CD4-positive, alpha-beta T cell treated with Interleukin-1 beta for 1 hour (primary cell): Measurements from ENCODE around the gene PLXNC1.

Experiments used
- DNase-seq, 2 donors: peaks; one replicate each; pipeline ENCODE4 v3.0.0-alpha.2; 2020 to 2022

The PLXNC1 gene

DNA sequence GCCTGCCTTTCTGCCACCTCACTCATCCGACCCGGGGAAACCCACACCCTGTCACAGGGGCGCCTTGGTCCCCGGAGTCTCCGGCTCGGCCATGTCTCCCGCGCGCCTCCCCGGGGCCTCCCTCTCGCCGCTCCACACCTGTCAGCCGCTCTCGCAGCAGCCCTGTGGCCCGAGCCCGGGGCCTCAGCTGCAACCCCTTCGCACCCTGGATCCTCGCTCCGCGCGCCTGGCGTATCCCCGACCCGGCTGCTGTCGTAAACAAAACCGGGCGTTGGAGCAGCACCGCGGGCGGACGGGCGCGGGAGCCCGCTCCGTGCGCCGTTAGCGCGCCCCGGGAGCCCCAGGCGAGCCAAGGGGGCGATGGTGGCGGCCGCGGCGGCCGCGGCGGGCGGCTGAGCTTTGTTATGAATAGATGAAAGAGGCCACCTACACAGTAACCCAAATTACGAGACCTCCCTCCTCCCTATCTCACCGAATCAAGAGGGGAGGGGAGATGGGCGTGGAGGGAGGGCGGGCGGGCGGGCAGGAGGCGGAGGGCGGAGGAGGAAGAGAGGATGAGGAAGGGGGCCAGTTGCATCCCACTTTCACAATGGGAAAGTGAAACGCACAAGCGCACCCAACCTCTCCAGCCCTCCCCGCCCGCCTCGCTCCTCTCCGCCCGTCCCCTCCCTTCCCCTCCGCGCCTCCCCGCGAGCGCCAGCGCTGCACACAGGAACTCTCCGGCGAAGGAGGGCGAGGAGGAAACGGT lies at the start of gene PLXNC1:
Gene PLXNC1 (plus strand): TSS at position 587 of the 748 bp plus-strand sequence. CDS start 395 bp downstream, outside the sequence.
- peak; percentile 72 to 74 for DNase-seq

DNA sequence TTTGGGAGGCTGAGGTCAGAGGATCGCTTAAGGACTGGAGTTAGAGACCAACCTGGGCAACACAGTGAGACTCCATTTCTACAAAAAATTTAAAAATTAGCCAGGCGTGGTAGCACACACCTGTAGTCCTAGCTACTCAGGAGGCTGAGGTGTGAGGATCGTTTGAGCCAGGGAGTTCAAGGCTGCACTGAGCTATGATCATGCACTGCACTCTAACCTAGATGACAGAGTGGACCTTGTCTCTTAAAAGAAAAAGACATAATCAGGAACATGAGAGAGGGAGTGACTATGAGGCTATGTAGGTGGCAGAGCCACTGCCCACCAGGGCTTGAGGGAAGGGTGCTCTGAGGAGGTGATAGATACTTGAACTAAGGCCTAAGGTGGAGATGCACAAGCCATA lies 49.2 kb upstream of the PLXNC1 start:
- DNase-seq, result no peak

DNA sequence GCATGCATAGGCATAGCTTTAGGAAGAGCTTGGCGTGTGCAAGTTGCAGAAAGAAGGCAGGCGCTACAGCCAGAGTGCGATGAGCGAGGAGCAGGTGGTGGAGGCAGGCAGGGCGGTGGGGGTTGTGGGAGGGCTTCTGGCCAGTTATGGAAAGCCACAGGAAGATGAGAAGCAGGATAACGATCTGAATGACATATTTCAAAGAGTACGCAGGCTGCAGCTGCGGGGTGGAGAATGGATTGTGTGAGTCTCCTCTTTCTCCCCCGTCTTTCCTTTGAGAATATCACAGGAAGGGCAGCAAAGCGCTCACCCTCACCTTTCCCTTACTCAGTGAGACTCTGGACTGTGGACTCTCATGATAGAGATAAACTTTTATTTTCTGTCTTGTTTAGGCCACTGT lies 48.7 kb upstream of the PLXNC1 start:
- no peak for DNase-seq

DNA sequence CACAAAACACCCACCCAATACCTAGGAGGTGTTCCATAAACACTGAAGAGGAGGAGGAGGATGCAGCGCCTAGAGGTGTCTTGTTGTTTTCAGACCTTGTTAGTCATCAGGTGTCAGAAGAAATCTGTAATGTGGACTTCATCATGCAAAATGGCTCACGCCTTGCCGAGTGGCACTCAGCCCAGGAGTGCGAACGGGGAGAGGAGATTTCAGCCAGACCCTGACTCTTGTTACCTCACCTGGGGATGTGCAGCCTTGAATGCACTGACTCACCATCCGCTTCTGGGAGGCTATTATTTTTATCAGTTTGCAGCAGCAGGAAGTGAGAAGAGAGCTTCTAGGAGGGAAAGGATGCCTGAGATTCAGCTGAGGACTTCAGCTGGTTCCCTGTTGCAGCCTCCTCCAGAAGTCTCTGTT lies 48.2 kb upstream of the PLXNC1 start:
- no peak for DNase-seq

DNA sequence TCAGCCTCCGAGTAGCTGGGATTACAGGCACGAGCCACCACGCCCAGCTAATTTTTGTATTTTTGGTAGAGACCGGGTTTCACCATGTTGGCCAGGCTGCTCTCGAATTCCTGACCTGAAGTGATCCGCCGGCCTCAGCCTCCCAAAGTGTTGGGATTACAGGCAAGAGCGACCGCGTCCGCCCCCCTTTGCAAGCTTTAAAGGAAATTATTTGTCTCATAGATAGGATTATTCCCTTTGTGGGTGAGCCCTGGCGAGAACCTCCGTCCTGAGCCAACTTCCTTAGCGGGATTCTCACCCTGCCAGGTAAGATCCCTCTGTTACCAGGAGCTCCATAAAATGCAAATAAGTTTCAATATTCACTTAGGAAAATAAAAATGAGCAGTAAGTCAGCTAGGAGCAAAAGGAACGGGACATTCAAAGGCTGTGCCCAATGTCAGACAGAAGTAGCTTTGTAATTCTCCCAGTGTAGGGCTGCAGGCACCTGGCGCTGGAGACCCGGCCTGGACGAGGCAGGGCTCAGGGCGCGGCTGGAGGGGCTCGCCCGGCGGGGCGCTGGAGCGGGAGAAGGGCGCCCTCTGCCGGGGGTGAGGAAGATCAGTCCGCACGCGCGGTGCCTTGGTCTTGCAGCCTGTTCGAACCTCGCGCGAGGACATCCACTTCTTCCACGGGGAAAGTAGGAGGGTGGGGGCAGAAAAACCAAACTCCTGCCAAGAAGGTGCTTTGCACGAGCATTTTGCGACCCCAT lies 47.2 kb upstream of the PLXNC1 start:
- DNase-seq, result peak; percentile 74 to 75

DNA sequence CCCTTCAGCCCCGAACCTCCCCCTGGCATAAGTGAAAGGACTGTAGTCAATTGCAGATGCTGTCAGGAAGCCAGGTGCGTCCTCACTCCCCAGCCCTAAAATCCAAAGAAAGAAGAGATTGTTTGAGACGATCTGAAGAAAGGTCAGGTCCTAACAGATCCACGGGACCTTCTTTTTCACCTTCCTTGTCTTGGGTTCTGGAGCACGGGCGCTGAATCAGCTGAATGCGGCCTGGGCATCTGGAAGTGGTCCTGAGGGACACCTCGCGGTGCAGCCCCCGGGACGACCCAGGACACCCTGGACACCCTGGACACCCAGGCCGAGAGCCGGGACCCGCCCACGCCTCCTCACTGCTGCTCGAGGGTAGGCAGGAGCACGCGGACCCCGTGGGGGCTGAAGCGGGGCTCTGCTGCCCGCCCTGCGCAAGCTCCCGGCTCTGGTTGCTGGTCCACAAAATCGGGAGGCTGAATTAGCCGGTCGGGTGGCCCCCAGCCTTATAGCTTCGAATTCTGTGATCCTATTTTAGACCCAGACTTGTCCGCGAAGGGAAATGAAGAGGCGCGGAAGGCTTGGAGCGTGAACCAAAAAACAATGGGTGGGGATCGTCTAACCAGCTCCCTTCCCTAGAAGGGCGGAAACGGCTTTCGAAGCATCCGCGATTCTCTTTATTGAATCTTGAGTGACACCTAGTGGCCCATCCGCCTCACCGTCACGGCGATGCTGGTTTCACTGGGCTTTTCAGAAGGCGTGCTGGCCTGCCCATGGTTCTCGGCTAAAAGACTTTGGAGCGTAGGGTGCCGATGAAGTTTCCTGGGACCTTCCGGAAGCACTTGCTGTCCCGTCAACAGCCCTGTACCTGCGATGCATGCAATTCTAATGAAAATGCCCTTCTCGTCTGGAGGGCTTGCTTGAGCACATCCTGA lies 46.4 kb upstream of the PLXNC1 start:
- DNase-seq, result peak; percentile 81 to 87

DNA sequence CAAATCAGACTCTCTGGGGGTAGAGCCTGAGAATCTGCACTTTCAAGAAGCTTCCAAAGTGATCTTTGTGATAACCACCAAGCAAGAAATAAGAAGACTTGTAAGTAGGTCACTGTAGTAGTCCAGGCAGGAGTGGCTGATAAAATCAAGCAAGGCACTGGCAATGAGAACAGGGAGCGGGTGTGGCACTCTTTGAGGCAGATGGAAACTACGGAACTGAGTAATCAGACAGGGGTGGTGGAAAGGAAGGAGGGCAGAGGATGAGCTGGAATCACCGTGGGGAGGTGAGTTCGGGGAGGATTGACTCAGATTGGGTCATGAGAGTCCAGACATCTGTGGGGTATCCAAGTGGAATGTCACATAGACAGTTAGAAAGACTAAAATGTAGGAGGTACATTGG lies 44.4 kb upstream of the PLXNC1 start:
- DNase-seq, result no peak

DNA sequence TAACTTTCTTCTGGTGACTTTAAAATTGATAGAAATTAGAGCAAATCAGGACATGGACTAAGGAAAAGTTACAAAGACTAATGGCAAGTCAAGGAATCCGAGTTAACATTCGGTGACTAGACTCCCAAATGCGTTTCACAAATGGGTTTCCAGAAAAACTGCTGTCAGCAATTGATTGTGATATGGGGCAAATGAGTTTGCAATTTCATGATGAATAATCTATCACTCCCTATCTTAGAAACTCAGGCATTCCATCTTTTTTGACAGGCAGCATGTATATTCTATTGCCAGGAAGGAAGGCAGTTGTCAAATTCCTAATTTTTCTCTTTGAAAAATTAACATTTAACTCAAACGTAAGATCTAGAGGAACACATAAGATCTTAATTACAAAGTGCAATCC lies 40.5 kb upstream of the PLXNC1 start:
- no peak for DNase-seq

DNA sequence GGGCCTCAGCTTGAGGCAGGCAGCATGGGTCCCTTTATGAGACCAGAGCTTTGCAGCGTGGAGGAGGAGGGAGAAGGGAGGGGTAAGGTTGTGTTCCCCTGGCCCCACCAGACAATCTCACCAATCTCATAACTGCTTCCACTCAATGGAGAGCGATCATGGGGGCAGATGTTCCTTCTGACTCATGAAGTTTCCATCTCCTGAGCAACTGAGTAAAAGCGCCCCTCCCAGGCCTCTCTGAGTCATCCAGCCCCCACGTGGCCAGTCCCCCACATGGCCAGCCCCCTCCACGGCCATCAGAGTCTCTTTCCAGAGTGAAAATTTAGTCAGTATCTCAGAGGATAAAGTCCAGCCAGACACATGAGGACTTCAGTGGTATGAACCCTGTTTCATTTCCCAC lies 39.2 kb upstream of the PLXNC1 start:
- DNase-seq, result no peak

DNA sequence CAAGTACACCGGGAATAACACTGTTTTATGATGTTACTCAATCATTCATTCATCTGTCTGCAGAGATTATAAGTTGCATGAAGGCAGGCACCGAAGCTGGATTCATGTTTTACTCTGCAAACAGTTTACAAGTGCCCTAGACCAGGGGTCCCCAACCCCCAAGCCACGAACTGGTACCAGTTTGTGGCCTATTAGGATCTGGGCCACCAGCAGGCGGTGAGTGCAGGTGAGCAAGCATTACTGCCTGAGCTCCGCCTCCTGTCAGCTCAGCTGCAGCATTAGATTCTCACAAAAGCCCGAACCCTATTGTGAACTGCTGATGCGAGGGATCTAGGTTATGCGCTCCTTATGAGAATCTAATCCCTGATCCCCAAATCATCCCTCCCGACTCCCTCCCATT lies 38.1 kb upstream of the PLXNC1 start:
- DNase-seq, result no peak

DNA sequence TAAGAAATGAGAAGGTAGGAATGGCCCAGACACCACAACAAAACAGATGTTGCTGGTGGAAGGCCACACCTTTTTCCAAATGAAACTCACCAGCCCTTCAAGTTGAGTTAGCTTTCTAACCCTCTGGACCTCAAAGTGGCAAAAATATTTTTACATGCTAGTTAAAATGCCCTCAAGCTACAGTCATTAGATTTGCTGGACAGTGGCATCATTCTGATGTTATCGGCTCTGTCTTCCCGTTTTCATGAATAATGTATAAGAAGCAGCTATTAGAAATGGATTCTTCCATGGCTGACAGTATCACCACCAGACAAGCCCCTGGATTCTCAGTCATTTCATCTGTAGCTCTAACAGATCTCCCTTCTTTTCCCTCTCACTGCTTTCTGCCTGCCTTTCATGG lies 37.1 kb upstream of the PLXNC1 start:
- no peak for DNase-seq

DNA sequence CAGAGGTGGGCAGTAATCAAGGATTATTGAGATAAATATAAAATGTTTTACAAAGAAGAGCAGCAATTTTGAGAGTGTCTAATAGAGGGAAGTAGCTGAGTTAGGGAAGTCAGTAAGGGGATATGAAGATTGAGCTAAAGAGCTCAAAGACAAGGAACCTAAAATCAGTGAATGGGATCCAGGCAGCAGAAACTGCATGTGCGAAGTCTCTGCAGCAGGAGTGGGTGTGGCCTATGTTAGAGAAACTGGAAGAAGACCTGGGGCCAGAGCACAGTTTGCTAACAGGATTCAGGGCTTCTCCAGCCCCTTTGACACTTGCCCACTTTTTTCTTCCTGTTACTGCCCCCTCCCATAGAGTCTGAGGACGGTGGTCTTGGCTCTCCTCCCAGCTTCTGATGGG lies 36.3 kb upstream of the PLXNC1 start:
- DNase-seq, result peak in 1 of 2 donors; percentile 22

DNA sequence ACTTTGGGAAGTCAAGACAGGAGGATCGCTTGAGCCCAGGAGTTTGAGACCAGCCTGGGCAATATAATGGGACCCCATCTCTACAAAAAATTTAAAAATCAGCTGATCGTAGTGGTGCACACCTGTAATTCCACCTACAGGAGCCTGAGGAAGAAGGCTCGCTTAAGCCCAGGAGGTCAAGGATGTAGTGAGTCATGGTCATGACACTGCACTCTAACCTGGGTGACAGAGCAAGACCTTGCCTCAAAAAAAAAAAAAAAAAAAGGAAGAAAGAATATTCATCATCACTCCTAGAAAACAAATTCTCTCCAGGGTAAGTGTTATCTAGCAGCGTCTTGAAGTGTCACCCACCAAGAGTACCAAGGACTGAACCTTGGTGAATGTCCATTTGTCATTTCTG lies 34.2 kb upstream of the PLXNC1 start:
- no peak for DNase-seq

DNA sequence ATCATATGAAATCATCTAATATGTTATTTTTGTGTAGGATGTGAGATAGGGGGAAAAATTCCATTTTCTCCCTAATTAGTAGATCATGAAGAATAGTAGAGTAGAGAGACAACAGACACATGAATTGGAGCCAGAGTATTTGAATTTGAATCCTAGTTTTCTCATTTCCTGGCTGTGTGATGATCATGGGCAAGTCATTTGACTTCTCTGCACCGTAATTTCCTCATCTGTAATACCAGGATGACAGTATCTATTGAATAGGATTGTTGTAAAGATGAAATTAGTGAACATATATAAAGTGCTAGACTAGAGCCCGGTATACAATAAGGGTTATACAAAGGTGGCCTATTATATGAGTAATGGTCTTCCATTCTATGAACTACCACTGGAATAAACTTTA lies 32.2 kb upstream of the PLXNC1 start:
- DNase-seq, result no peak

DNA sequence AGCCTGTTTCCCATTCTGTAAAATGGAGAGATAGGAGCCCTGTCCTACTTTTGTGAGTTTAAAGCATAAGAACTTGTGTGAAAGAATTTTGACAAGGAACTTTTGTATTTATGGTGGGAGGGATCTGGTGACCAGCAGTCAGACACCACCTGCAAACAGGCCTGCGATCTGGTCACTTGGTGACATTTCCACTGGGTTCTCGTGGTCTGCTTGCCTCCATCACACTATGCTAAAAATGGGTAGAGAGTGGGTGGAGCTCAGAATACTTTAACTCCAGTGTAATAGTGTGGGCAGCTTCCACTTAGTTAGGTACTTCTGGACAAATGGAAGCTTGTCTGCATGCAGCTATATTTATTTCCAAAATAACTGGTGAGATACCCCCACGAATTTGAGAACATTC lies 26.5 kb upstream of the PLXNC1 start:
- no peak for DNase-seq

DNA sequence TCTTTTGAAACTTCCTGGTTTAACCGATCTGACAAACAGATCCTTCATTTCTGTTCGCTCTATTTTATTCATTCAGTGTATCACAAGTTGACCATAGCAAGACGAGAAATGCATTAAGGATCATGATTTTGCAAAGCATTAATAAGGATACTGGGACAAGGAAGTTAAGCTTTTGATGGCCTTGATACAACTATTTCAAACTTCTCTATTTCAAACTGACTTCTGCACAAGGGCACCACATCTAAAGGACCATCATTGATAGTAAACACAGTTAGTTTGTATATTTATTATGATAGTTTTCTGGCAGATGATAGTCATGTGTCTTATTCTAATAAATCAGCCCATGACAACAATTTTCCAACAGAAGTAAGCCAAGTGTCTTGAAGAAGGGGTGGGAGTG lies 25.8 kb upstream of the PLXNC1 start:
- no peak for DNase-seq

DNA sequence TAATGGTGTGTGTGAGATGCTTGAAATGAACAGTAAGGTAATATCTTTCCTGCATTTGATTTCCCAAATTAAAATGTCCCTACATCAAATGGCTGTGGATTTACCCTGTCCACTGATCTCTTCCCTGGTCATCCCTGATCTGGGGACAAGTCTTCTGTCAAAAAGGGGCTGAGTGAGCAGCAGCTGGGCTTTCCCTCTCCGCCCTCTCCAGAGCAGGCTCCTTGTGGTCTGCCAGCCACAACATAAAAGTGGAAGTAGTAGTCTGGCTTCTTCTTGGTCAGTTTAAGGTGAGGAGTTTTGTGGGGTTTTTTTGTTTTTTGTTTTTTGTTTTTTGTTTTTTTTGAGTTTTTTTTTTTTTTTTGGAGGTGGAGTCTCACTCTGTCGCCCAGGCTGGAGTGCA lies 25.2 kb upstream of the PLXNC1 start:
- no peak for DNase-seq

DNA sequence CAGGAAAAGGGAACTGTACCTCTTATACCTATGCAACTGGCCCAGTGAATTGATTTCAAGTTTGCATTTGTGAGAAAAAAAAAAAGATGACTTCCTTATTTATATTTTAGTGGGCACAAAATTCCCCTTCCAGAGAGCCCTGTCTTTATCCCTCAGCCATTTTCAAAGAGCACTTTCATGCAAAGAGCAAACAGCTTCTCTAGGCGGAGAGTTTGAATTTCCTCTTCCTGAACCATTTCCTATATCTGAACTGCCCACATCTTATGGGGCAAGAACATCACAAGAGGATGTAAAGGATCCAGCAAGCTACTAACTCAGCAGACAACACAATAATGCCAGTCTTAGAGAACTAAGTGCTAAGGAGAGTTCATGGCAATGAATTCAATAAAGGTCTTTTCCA lies 22.3 kb upstream of the PLXNC1 start:
- no peak for DNase-seq

DNA sequence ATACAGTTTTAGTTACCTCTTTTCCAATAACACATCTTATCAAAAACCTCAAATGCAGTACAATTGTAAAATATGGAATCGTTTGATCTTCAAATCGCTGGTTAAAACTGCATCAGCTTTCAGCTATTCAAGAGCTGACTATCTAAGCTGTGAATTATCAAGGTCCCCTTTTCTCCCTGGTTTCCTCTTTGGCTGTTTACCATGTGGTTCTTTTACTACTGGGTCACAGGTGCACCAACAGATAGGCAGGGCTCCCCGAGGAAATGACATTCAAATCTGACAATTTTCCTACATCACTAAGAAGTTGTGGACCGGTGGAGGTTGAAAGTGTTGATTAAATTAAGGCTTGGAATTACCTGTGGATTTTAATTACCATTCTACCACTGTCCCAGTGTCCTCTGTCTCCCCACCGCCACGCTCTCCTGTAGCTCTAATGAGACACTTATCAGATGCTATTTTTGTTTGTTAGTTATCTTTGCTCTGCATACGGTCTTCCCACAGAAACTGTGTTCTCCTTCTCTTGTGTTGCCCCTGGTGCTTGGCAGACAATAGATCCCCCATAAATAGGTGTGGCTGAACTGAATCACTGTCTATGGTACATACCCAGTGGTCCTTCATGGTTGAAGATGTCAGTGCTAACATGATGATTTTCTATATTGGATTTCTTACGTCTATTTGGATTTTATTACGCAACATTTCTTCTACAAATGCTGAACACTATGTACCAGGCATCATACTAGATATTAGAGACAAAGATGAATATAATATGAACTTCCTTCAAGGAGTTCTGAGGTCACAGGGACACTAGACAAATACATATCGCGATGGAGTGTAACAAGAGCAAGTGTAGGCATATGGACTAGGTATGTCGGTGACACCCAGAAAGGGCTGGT lies 20.9 kb upstream of the PLXNC1 start:
- no peak for DNase-seq

DNA sequence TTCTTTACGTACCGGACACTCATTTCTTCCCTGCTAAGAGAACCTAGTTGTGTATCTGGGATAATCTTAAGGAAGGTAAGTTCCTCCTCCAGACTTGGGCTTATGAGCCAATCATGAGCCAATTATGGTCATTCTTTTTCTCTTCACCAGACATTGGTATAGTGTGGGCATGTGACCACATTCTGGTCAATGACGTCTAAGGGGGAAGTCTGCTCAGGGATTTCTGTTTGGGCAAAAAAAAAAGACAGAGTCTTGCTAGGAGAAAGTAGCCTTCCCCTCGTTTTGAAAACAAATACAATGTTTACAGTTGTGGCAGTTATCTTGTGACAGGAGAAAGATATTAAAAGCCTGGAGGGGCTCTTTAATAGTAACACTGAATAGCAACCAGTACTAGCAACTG lies 20.1 kb upstream of the PLXNC1 start:
- no peak for DNase-seq

DNA sequence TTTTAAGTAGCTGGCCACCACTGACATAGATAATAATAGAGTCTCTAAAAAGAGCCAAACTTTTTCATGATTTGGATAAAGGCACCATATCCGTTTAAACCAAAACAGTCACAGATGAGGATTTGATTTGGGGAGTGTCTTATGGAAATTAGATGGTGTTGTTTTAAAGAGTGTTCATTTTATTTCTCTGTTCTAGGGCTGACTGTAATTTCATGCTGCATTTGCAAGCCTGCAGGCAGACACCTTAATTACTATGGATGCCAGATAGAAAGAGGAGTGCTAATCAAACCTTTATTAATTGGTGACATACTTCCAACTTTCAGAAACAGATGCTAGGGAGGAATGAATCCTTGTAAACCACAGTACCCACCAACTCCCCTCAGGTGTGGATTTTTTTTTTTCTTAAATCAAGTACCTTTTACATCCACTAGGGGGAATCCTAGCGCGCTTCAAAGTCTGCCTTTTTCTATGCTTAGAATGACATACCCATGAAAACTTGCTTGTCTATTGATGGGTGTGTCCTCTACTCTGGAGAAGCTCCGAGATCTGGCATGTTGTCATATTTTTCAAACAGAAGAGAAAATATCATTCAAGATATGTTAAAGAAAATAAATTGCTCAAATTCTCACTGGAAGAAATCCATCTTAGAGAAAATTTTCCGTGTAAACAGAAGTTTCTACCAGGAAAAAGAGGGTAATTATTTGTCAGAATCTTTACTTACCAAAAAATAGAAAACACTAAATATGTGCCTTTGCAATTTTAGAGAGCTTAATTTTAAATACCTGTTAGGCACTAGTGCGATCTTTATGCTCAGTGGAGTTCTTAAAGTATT lies 14.2 kb upstream of the PLXNC1 start:
- peak in 1 of 2 donors; percentile 58 for DNase-seq
